ENCODE results near the gene ZSCAN5A.

DNA sequence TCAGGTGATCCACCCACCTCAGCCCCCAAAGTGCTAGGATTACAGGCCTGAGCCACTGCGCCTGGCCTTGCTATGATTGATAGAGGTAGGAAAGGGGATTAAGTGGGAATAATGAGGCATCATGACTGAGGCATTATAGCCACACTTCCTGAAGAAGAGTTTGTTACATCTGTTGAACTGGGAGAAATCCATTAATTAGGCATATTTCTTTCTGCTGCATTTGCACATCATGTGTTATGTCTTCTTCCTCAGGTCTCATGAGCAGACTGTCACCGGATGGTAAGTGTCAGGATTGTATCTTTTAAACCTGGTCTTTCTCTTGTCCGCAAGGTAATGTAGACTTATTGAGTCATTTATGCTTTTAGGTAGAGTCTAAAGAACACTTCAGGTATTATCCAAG lies 29.9 kb downstream of the ZSCAN5A start:
- TF ChIP-seq, protein P1, sequence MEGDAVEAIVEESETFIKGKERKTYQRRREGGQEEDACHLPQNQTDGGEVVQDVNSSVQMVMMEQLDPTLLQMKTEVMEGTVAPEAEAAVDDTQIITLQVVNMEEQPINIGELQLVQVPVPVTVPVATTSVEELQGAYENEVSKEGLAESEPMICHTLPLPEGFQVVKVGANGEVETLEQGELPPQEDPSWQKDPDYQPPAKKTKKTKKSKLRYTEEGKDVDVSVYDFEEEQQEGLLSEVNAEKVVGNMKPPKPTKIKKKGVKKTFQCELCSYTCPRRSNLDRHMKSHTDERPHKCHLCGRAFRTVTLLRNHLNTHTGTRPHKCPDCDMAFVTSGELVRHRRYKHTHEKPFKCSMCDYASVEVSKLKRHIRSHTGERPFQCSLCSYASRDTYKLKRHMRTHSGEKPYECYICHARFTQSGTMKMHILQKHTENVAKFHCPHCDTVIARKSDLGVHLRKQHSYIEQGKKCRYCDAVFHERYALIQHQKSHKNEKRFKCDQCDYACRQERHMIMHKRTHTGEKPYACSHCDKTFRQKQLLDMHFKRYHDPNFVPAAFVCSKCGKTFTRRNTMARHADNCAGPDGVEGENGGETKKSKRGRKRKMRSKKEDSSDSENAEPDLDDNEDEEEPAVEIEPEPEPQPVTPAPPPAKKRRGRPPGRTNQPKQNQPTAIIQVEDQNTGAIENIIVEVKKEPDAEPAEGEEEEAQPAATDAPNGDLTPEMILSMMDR (IDR thresholded peaks at IDR 0.05), result no peak
- no peak for TF ChIP-seq POLR2A (IDR thresholded peaks at IDR 0.05)
